HEK293T (cell line): ENCODE results near the gene VWA5B1.

Source experiments
- ARNT ChIP-seq: fragments of 450-650 bp; IDR thresholded peaks from 2 replicates; pipeline ENCODE4 v1.6.1; 2017; ENCODE audit warnings: mild to moderate bottlenecking
- BHLHE40 ChIP-seq: fragments of 450-650 bp; IDR thresholded peaks from 2 replicates; pipeline ENCODE4 v1.6.1; 2016; ENCODE audit warnings: mild to moderate bottlenecking, moderate library complexity, borderline replicate concordance
- ELF4 ChIP-seq: fragments of 450-650 bp; IDR thresholded peaks from 2 replicates; pipeline ENCODE4 v1.6.1; 2017; ENCODE audit warnings: antibody characterized with exemption
- FOXK2 ChIP-seq: fragments of 450-650 bp; IDR thresholded peaks from 2 replicates; pipeline ENCODE4 v1.6.1; 2016; ENCODE audit warnings: mild to moderate bottlenecking
- FOXM1 ChIP-seq: fragments of 450-650 bp; IDR thresholded peaks from 2 replicates; pipeline ENCODE4 v1.6.1; 2017; ENCODE audit warnings: mild to moderate bottlenecking, borderline replicate concordance
- HDGF ChIP-seq: fragments of 450-650 bp; IDR thresholded peaks from 2 replicates; pipeline ENCODE4 v1.6.1; 2017; ENCODE audit warnings: antibody characterized with exemption, borderline replicate concordance
- L3MBTL2 ChIP-seq: fragments of 450-650 bp; conservative IDR thresholded peaks from 2 replicates; pipeline ENCODE4 v1.6.1; 2016; ENCODE audit warnings: mild to moderate bottlenecking
- LEF1 ChIP-seq: fragments of 450-650 bp; IDR thresholded peaks from 2 replicates; pipeline ENCODE4 v1.6.1; 2017; ENCODE audit warnings: mild to moderate bottlenecking, borderline replicate concordance
- NFRKB ChIP-seq: fragments of 450-650 bp; IDR thresholded peaks from 2 replicates; pipeline ENCODE4 v1.6.1; 2016; ENCODE audit warnings: mild to moderate bottlenecking, moderate library complexity
- PKNOX1 ChIP-seq: fragments of 450-650 bp; IDR thresholded peaks from 2 replicates; pipeline ENCODE4 v1.6.1; 2016
- SP1 ChIP-seq: fragments of 450-650 bp; IDR thresholded peaks from 2 replicates; pipeline ENCODE4 v1.6.1; 2017
- SUZ12 ChIP-seq: fragments of 450-650 bp; IDR thresholded peaks from 2 replicates; pipeline ENCODE4 v1.6.1; 2016; ENCODE audit warnings: mild to moderate bottlenecking
- TARDBP ChIP-seq: fragments of 450-650 bp; IDR thresholded peaks from 2 replicates; pipeline ENCODE4 v1.6.1; 2016

GRCh38 chr1:20317471-20317870 is 26.8 kb downstream of the VWA5B1 start:
- TF ChIP-seq BHLHE40: no peak
- no peak for TF ChIP-seq ELF4
- TF ChIP-seq TARDBP: no peak
- TF ChIP-seq SP1: no peak
- no peak for TF ChIP-seq FOXM1
- TF ChIP-seq SUZ12: no peak
- no peak for TF ChIP-seq HDGF
- TF ChIP-seq FOXK2: no peak
- no peak for TF ChIP-seq ARNT
- no peak for TF ChIP-seq LEF1
- no peak for TF ChIP-seq NFRKB
- TF ChIP-seq L3MBTL2: no peak
- no peak for TF ChIP-seq PKNOX1
